Measurements from ENCODE around the gene FAU. TPM values are rescaled to one million over a fixed set of nuclear protein-coding genes. Genes with fewer than 3 reads are reported as not detected.

FAU gene
- total and polyA plus RNA-seq, 2 of the 13 experiments (the other 11 are each of a cell fraction or from before 2014, with no cell fraction given), result 374 to 869 TPM

DNA sequence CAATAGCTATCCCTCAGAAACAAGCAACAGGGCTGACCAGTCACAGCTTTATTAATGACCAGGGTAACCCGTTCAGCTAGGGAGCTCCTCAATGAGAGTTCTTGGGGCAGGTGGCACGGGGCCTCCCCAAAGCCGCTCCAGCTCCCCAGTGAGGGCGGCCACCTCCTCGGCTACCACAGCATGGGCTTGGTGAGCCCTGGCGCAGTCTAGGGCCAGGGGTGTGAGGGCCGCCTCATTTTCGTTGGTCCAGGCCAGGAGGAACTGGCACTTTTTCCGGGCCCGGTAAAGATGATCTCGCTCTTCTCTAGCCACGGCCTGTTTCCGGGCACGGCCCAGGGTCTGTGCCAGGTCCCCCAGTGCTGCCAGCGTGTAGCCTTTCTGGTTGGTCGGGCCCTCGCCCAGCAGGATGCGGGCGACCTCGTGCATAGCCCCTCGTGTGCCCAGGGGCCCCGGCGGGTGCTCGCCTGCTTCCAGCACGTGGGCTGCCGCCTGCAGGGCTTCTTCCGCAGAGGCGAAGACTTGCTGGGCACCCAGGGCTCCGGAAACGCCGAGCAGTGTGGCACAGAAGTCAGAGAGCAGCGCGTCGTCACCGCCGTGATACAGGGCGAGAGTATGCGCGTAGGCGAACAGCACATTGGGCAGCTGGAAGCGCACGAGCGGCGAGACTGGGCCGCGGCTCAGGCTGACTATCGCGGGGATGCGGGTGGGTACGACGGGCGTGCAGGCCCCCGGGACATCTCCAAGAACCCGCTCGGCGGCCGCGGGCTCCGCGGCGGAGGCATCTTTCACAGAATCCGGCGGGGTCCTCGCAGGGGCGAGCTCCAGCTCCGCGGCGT is 5.3 kb downstream of the FAU start (continued):
- TF ChIP-seq, protein P1, sequence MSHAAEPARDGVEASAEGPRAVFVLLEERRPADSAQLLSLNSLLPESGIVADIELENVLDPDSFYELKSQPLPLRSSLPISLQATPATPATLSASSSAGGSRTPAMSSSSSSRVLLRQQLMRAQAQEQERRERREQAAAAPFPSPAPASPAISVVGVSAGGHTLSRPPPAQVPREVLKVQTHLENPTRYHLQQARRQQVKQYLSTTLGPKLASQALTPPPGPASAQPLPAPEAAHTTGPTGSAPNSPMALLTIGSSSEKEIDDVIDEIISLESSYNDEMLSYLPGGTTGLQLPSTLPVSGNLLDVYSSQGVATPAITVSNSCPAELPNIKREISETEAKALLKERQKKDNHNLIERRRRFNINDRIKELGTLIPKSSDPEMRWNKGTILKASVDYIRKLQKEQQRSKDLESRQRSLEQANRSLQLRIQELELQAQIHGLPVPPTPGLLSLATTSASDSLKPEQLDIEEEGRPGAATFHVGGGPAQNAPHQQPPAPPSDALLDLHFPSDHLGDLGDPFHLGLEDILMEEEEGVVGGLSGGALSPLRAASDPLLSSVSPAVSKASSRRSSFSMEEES (CRISPR knock-in tag; IDR thresholded peaks at IDR 0.05), result no peak
- TF ChIP-seq ZNF329 (CRISPR knock-in tag; IDR thresholded peaks at IDR 0.05; ENCODE audit: low read depth), result no peak
- TF ChIP-seq ZNF264 (CRISPR knock-in tag; IDR thresholded peaks at IDR 0.05), result no peak
- no peak for TF ChIP-seq KLF15 (CRISPR knock-in tag; IDR thresholded peaks at IDR 0.05; ENCODE audit: borderline replicate concordance)
- no peak for TF ChIP-seq SIX4 (CRISPR knock-in tag; IDR thresholded peaks at IDR 0.05)
- TF ChIP-seq TOE1 (CRISPR knock-in tag; IDR thresholded peaks at IDR 0.05), result no peak
- TF ChIP-seq CCAR2 (optimal IDR thresholded peaks at IDR 0.05; ENCODE audit: low read depth, low read length), result no peak
- TF ChIP-seq, protein P2, sequence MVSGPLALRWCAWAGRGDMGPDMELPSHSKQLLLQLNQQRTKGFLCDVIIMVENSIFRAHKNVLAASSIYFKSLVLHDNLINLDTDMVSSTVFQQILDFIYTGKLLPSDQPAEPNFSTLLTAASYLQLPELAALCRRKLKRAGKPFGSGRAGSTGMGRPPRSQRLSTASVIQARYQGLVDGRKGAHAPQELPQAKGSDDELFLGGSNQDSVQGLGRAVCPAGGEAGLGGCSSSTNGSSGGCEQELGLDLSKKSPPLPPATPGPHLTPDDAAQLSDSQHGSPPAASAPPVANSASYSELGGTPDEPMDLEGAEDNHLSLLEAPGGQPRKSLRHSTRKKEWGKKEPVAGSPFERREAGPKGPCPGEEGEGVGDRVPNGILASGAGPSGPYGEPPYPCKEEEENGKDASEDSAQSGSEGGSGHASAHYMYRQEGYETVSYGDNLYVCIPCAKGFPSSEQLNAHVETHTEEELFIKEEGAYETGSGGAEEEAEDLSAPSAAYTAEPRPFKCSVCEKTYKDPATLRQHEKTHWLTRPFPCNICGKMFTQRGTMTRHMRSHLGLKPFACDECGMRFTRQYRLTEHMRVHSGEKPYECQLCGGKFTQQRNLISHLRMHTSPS (CRISPR knock-in tag; IDR thresholded peaks at IDR 0.05; ENCODE audit: low read depth), result no peak
- TF ChIP-seq RBFOX2 (IDR thresholded peaks at IDR 0.05; ENCODE audit: low read depth, low read length), result no peak; the same call in 1 of the 2 replicates
- TF ChIP-seq ZFP37 (CRISPR knock-in tag; IDR thresholded peaks at IDR 0.05; ENCODE audit: borderline replicate concordance), result no peak
- no peak for TF ChIP-seq KLF13 (CRISPR knock-in tag; IDR thresholded peaks at IDR 0.05)
- no peak for TF ChIP-seq SCMH1 (CRISPR knock-in tag; IDR thresholded peaks at IDR 0.05; ENCODE audit: borderline replicate concordance)
- TF ChIP-seq, protein P3, sequence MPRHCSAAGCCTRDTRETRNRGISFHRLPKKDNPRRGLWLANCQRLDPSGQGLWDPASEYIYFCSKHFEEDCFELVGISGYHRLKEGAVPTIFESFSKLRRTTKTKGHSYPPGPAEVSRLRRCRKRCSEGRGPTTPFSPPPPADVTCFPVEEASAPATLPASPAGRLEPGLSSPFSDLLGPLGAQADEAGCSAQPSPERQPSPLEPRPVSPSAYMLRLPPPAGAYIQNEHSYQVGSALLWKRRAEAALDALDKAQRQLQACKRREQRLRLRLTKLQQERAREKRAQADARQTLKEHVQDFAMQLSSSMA (CRISPR knock-in tag; IDR thresholded peaks at IDR 0.05), result no peak
- no peak for TF ChIP-seq POLR2A (IDR thresholded peaks at IDR 0.05; ENCODE audit: insufficient read depth in 1 of 2, low read depth in 2 of 2, low read length in 2 of 2)
- TF ChIP-seq KDM2A (CRISPR knock-in tag; IDR thresholded peaks at IDR 0.05; ENCODE audit: borderline replicate concordance, low read depth), result peak; percentile 1; the same call in 1 of the 2 replicates
- TF ChIP-seq SRF (IDR thresholded peaks at IDR 0.05; ENCODE audit: low read depth, low read length), result no peak
- TF ChIP-seq YEATS2 (CRISPR knock-in tag; IDR thresholded peaks at IDR 0.05; ENCODE audit: borderline replicate concordance), result no peak
- no peak for TF ChIP-seq AHR (CRISPR knock-in tag; IDR thresholded peaks at IDR 0.05)
- no peak for TF ChIP-seq HNRNPK (IDR thresholded peaks at IDR 0.05; ENCODE audit: low read depth, low read length, poor library complexity, severe bottlenecking)
- TF ChIP-seq ZNF260 (CRISPR knock-in tag; IDR thresholded peaks at IDR 0.05; ENCODE audit: borderline replicate concordance, low read depth), result peak; percentile 9; the same call in 1 of the 2 replicates
- TF ChIP-seq, protein P4, sequence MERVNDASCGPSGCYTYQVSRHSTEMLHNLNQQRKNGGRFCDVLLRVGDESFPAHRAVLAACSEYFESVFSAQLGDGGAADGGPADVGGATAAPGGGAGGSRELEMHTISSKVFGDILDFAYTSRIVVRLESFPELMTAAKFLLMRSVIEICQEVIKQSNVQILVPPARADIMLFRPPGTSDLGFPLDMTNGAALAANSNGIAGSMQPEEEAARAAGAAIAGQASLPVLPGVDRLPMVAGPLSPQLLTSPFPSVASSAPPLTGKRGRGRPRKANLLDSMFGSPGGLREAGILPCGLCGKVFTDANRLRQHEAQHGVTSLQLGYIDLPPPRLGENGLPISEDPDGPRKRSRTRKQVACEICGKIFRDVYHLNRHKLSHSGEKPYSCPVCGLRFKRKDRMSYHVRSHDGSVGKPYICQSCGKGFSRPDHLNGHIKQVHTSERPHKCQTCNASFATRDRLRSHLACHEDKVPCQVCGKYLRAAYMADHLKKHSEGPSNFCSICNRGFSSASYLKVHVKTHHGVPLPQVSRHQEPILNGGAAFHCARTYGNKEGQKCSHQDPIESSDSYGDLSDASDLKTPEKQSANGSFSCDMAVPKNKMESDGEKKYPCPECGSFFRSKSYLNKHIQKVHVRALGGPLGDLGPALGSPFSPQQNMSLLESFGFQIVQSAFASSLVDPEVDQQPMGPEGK (CRISPR knock-in tag; IDR thresholded peaks at IDR 0.05), result no peak
- TF ChIP-seq POGZ (CRISPR knock-in tag; IDR thresholded peaks at IDR 0.05), result no peak
- TF ChIP-seq ZNF839 (CRISPR knock-in tag; IDR thresholded peaks at IDR 0.05; ENCODE audit: borderline replicate concordance), result no peak
- TF ChIP-seq MTA3 (CRISPR knock-in tag; IDR thresholded peaks at IDR 0.05), result no peak
- TF ChIP-seq DPF2 (CRISPR knock-in tag; IDR thresholded peaks at IDR 0.05; ENCODE audit: borderline replicate concordance, low read depth), result no peak

Data from HepG2 (cell line).